ELR (cell line): Measurements from ENCODE around the gene POU2F2.
A peak's percentile ranks its signal among the peaks of the same experiment; 100 is the strongest.

Source experiments
- DNase-seq: peaks from one replicate; pipeline ENCODE4 v3.0.0-alpha.2; 2015; ENCODE audit warnings: low read depth

The POU2F2 gene

GRCh38 chr19:42132030-42132628, at the start of gene POU2F2:
Gene POU2F2, minus strand, starts transcription at chr19:42132446. Its CDS starts 35 bp downstream, at chr19:42132411.
- peak; percentile 69 for DNase-seq

GRCh38 chr19:42178791-42179674, 46.8 kb upstream of the POU2F2 start:
- DNase-seq = no peak

- DNase-seq = no peak
Observed at GRCh38 chr19:42177686-42178019, 45.4 kb upstream of the POU2F2 start.

GRCh38 chr19:42176990-42177685, 44.9 kb upstream of the POU2F2 start:
- DNase-seq = peak; percentile 86

DNA sequence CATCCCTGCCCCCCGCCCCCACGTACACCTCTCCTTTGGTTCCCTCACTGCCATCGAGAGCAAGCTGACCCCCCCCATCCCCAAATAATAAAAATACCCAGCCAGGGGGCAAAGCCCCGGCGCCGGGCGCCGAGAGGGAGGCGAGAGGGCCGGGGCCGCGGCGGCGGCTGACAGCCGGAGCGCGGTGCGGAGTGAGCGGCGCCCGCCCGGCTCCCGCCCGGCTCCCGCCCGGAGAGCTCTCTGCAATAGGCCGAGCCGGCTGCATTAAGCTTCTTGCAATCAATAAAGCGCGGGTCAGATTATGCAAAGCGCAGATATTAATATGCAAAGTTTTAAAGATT, 44.4 kb upstream of the POU2F2 start:
- no peak for DNase-seq

- DNase-seq = peak; percentile 49
Observed at GRCh38 chr19:42175952-42176648, 43.9 kb upstream of the POU2F2 start.

- DNase-seq = no peak
Observed at GRCh38 chr19:42174958-42175734, 42.9 kb upstream of the POU2F2 start.

DNA sequence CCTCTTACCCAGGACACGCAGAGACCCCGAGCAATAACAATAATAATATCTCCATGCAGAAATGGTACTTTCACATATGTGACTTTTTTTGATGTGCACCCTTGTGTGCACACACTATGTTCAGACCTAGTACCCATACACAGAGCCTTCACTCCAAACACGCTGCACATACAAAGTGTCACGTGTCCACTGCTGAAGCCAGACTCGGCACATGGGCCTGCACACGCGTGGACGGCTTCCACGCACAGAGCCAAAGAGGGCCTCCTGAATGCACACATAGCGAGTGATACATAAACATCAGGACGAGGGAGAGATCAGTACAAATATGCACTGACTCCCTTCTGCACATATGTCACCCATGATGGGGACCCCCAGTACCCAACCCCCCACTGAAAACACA, 41.9 kb upstream of the POU2F2 start:
- no peak for DNase-seq

GRCh38 chr19:42173695-42174094, 41.4 kb upstream of the POU2F2 start:
- no peak for DNase-seq

DNA sequence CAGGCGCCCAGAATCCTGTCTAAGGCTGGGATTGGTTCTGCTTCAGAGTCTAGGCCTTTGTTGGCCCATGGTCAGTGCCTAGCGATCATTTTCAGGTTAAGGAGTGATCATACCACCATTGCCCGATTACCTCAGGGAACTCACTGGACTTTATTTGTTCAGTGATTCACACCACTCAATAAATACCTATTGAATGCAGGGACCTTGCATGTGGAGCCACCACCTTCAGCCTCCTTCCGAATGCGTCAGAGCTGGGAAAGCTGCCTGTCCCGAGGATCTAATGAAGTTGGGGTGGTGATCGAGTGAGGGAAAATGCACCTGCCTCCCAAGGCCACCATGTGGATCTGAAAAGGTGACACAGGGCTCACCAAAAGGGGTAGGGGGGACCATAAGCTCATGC, 40.0 kb upstream of the POU2F2 start:
- no peak for DNase-seq

DNA sequence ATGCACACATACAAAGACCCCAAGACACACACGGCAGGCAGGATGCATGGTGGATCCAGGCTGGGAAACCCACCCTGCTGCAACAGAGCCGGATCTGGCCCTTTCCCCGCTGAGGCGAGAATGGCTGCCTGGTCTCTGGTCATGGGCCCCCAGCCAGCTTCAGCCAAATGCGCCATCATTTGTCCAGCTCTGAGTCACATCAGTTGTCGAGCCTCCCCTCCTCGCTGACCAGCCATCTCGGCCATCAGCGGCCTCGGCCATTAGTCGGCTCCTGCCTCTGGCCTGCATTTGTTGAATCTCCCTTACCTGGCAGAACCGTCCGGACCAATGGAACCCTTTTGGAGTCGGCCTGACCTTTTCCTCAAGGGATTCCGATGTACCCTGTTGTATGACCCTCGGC, 38.5 kb upstream of the POU2F2 start:
- no peak for DNase-seq

DNA sequence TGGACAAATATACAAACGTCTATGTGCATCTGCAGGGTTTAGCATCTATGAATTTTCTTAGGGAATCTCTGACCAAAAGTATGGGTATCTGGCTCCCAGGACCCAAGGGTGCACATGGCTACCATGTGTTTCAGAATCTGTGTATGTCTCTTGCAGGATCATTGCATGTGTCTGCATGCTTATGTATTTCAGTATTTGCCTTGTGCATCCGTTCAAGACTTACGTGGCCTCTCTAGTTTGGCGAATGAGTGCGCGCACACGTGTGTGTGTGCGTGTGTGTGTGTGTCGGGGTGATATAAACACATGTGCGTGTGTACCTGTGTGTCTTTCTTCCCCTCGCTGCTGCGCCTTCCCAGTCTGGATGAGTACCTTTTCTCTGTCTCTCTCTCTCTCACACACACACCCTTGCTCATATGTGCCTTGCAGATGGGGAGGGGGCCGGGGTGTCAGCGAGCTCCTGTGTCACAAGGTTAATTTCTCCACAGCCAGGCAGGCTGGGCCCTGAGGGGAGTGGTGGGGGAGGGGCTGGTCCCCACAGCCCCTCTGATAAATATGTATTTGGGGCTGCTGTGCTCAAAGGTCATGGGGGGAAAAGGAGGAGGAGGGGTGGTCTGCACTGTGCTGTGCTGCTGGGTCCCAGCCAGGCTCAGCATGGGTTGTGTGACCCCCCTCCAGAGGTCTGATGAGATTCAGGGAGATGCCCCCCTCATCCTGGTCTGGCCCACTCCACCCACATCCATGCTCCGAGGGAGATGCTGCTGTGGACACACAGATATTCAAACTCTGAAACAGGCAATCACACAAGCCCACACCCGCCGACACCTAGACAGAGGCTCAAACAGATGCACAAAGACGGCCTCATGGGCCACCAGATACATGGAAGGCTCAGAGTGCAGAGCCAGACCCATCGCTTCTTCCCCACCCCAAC, 37.5 kb upstream of the POU2F2 start:
- no peak for DNase-seq

GRCh38 chr19:42168206-42168605, 36.0 kb upstream of the POU2F2 start:
- DNase-seq = no peak

- DNase-seq = no peak
Observed at GRCh38 chr19:42166316-42166715, 34.1 kb upstream of the POU2F2 start.

DNA sequence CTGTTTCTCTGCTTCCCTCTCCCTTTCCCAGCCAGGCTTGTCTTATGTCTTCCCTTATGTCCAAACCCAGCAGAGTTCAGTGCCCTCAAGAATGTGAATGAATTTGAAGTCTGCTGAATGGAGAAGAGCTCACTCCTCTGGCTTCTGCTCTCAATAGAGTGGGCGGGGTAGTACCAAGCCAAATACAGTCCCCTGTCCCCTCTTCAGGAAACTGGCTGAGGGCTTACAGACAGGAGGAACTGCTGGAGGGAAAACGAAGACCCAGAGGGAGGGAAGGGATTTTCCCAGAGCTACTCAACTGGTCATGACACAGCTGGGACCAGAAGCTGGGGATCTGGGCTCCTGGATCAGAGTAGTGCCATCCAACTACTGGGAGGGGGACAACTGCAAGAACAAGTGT, 32.9 kb upstream of the POU2F2 start:
- DNase-seq = no peak

DNA sequence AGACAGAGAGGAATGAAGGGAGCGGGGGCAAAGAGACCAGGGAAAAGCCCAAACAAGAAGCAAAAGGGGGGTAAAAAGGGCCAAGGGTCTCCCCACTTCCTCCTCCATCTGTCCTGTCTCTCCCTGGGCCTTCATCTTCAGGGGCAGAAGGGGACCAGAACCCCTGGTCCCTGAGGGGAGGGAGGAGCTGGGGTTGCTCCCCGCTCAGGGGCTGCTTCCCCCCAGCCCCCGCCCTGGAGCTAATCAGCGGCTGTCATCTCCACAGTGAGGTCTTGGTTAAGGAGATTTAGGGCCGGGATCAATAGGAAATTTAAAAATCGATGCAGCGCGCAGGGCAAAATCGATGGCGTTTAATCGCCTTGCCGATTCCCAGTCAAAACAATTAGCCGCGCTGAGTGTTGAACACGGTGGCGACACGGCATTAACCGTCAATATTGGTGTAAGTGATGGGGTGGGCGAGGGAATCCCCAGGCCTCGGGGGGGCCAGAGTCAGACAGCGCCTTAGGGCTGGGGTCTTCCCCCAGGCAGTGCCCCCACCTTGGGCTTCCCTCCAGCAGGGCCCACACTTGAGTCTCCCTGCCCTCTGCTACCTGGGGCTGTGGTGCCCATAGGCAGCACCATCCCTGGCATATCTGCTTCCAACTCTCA, 29.5 kb upstream of the POU2F2 start:
- no peak for DNase-seq

GRCh38 chr19:42159942-42160341, 27.7 kb upstream of the POU2F2 start:
- DNase-seq = no peak

- DNase-seq = no peak
Observed at GRCh38 chr19:42158926-42159325, 26.7 kb upstream of the POU2F2 start.

DNA sequence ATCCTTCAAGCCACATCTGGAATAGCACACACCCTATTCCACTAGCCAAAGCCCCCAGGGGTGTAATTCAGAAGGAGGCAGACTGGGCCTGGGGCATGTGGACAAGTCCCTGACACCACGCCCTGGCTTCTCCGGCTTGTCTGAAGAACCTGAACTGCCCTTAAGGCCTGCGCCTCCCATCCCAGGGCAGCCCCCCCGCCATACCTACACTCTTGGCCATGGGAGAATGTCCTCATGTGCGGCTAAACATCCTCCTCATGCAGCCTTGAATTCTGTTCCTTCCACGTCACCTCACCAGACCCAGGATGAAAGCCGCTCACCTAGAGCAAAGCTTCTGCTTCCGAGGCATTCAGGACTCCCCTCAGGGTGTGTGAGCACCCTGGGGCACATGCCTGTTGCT, 24.3 kb upstream of the POU2F2 start:
- DNase-seq = no peak

GRCh38 chr19:42155796-42156195, 23.6 kb upstream of the POU2F2 start:
- DNase-seq = no peak
